K562 (cell line): ENCODE data around the gene HSDL2. TPM values are rescaled to one million over a fixed set of nuclear protein-coding genes. Genes with fewer than 3 reads are reported as not detected.

Source experiments
- CBX5 ChIP-seq: IDR thresholded peaks from 2 replicates; pipeline ENCODE4 v1.6.1; 2014; ENCODE audit warnings: low read depth, borderline replicate concordance
- CREB3L1 ChIP-seq: fragments of 450-650 bp; IDR thresholded peaks from 2 replicates; pipeline ENCODE4 v1.6.1; 2014; ENCODE audit warnings: low read depth, mild to moderate bottlenecking, moderate library complexity, borderline replicate concordance
- CREM ChIP-seq: IDR thresholded peaks from 2 replicates; pipeline ENCODE4 v1.6.1; 2014; ENCODE audit warnings: antibody characterized with exemption, low read depth
- E2F1 ChIP-seq: sonication (generic); formaldehyde crosslinking; IDR thresholded peaks from 2 replicates; pipeline ENCODE4 v1.8.1; 2023; ENCODE audit warnings: mild to moderate bottlenecking, missing genetic modification reagents, moderate library complexity
- HCFC1 ChIP-seq: IDR thresholded peaks from 2 replicates; pipeline ENCODE4 v1.6.1; 2012; ENCODE audit warnings: low read depth, low read length, improper control_type of control experiment
- KLF13 ChIP-seq: fragments of 450-650 bp; IDR thresholded peaks from 2 replicates; pipeline ENCODE4 v1.6.1; 2016; ENCODE audit warnings: missing genetic modification characterization, low read depth, mild to moderate bottlenecking, missing compliant biosample characterization, moderate library complexity, borderline replicate concordance
- NR4A1 ChIP-seq, 2 experiments: fragments of 250-450 bp in 1 of 2; fragments of 450-650 bp in 1 of 2; sonication (Bioruptor Pico) in 1 of 2; IDR thresholded peaks; 2 replicates each; pipeline versions ENCODE4 v1.4.0 to v1.6.1; 2016 to 2020; ENCODE audit warnings: mild to moderate bottlenecking in 2 of 2, missing compliant biosample characterization in 1 of 2, missing genetic modification characterization in 1 of 2, moderate library complexity in 1 of 2
- PHB2 ChIP-seq: fragments of 450-650 bp; IDR thresholded peaks from 2 replicates; pipeline ENCODE4 v1.6.1; 2017; ENCODE audit warnings: low read depth
- PRMT5 ChIP-seq: sonication (generic); formaldehyde crosslinking; IDR thresholded peaks from 2 replicates; pipeline ENCODE4 v1.5.0; 2020; ENCODE audit warnings: missing genetic modification reagents
- TSHZ1 ChIP-seq: fragments of 250-450 bp; sonication (Bioruptor Pico); IDR thresholded peaks from 2 replicates; pipeline ENCODE4 v1.4.0; 2020; ENCODE audit warnings: mild to moderate bottlenecking, moderate library complexity
- ZNF511 ChIP-seq: sonication (generic); formaldehyde crosslinking; IDR thresholded peaks from 2 replicates; pipeline ENCODE4 v1.8.0; 2022; ENCODE audit warnings: mild to moderate bottlenecking, missing genetic modification reagents
- ZNF644 ChIP-seq: fragments of 200-800 bp; sonication (Bioruptor generic); IDR thresholded peaks from 2 replicates; pipeline ENCODE4 v1.6.1; 2016; ENCODE audit warnings: low read depth, missing genetic modification characterization, missing compliant biosample characterization
- ZNF696 ChIP-seq: fragments of 250-450 bp; sonication (Bioruptor Pico); conservative IDR thresholded peaks from 2 replicates; pipeline ENCODE4 v1.4.0; 2020; ENCODE audit warnings: mild to moderate bottlenecking, moderate library complexity
- polyA plus RNA-seq, 8 experiments: library from polyadenylated mRNA; depleted of rRNA in 4 of 8; stranded (reverse) in 5 of 8; unstranded in 3 of 8; fragments of >200 nt; fragmentation: Nextera tagmentation in 2 of 8; fragmentation: Illumina TruSeq in 1 of 8; extraction: Ambion mirVana in 2 of 8; extraction: Trizol in 1 of 8; gene quantifications; 2 replicates each; pipeline versions ENCODE4 v1.2.1 to v1.2.3, GENCODE V29; 2011 to 2014; ENCODE audit warnings: inconsistent platforms in 1 of 8, missing spikeins in 1 of 8
- total RNA-seq, 7 experiments: library from RNA; depleted of rRNA in 6 of 7; stranded (reverse); fragments of >200 nt in 6 of 7; fragmentation: Illumina TruSeq in 2 of 7; extraction: Trizol in 2 of 7; gene quantifications; 2 replicates each; pipeline versions ENCODE4 v1.2.1 to v1.2.3, GENCODE V29; 2011 to 2021; ENCODE audit warnings: low replicate concordance in 1 of 7
- TF ChIP-seq, protein P1 (sequence below): sonication (generic); formaldehyde crosslinking; IDR thresholded peaks from 2 replicates; pipeline ENCODE4 v1.4.0; 2020; ENCODE audit warnings: mild to moderate bottlenecking, missing genetic modification reagents
- TF ChIP-seq, protein P2 (sequence below): fragments of 450-650 bp; conservative IDR thresholded peaks from 2 replicates; pipeline ENCODE4 v1.6.1; 2016; ENCODE audit warnings: missing genetic modification characterization, low read depth, mild to moderate bottlenecking, control low read depth, missing compliant biosample characterization

The HSDL2 gene
- total and polyA plus RNA-seq, 9 of the 15 experiments (the other 6 are each of a cell fraction or from before 2014, with no cell fraction given): 22.8 to 74.1 (median 35.6) TPM

- TF ChIP-seq TSHZ1 (CRISPR knock-in tag) (no peak), PRMT5 (no peak), KLF13 (no peak), ZNF644 (no peak), ZNF696 (CRISPR knock-in tag) (no peak), ZNF511 (CRISPR knock-in tag) (0 out of 2 replicates have a peak, but pooled peaks have one; percentile 48), E2F1 (CRISPR knock-in tag) (no peak), CREM (peak; percentile 32; the same call in 1 of the 2 replicates), HCFC1 (no peak), CREB3L1 (peak; percentile 64), PHB2 (no peak), NR4A1 (CRISPR knock-in tag; IDR thresholded peaks at IDR 0.05) (peak; percentile 62; the same call in 1 of the 2 replicates), NR4A1 (tag; IDR thresholded peaks at IDR 0.05) (0 out of 2 replicates have a peak, but pooled peaks have one; percentile 51), CBX5 (0 out of 2 replicates have a peak, but pooled peaks have one; percentile 22)
- TF ChIP-seq, protein P1, sequence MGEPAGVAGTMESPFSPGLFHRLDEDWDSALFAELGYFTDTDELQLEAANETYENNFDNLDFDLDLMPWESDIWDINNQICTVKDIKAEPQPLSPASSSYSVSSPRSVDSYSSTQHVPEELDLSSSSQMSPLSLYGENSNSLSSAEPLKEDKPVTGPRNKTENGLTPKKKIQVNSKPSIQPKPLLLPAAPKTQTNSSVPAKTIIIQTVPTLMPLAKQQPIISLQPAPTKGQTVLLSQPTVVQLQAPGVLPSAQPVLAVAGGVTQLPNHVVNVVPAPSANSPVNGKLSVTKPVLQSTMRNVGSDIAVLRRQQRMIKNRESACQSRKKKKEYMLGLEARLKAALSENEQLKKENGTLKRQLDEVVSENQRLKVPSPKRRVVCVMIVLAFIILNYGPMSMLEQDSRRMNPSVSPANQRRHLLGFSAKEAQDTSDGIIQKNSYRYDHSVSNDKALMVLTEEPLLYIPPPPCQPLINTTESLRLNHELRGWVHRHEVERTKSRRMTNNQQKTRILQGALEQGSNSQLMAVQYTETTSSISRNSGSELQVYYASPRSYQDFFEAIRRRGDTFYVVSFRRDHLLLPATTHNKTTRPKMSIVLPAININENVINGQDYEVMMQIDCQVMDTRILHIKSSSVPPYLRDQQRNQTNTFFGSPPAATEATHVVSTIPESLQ: no peak; the same call in 1 of the 2 replicates
- TF ChIP-seq, protein P2, sequence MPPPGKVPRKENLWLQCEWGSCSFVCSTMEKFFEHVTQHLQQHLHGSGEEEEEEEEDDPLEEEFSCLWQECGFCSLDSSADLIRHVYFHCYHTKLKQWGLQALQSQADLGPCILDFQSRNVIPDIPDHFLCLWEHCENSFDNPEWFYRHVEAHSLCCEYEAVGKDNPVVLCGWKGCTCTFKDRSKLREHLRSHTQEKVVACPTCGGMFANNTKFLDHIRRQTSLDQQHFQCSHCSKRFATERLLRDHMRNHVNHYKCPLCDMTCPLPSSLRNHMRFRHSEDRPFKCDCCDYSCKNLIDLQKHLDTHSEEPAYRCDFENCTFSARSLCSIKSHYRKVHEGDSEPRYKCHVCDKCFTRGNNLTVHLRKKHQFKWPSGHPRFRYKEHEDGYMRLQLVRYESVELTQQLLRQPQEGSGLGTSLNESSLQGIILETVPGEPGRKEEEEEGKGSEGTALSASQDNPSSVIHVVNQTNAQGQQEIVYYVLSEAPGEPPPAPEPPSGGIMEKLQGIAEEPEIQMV: no peak
These were observed 107.3 kb downstream of the HSDL2 start (continued) for GRCh38 chr9:112487008-112487798.
